IMR-90 (cell line): ENCODE results near the gene SLC37A1. TPM values are rescaled to one million over a fixed set of nuclear protein-coding genes. Genes with fewer than 3 reads are reported as not detected.

ENCODE experiments used
- ATAC-seq: fragments of 200-7000 bp; cut with Tn5 transposase; 2 replicates; pipeline ENCODE4 v1.9.1; 2020; ENCODE audit warnings: low read depth, mild to moderate bottlenecking, moderate library complexity
- BruUV-seq: library from RNA; stranded (reverse); fragments of 400-500 nt; replicated peaks from 2 replicates; lab custom pipeline; 2021; lab: Mats Ljungman, UMichigan
- CTCF ChIA-PET: fragments of 300-600 bp; formaldehyde crosslinking; extraction: SDS; loops from one replicate; lab custom pipeline; 2021; ENCODE audit warnings: antibody characterized with exemption; lab: Yijun Ruan, JAX
- POLR2A ChIA-PET: fragments of 300-600 bp; sonication (Branson Sonifier 250); formaldehyde crosslinking; loops from one replicate; lab custom pipeline; 2022; ENCODE audit warnings: antibody characterized with exemption; ENCODE audit not compliant: unreplicated experiment; lab: Charles Lee
- DNase-seq: peaks from one replicate; pipeline ENCODE4 v3.0.0; 2013
- H2AFZ ChIP-seq: replicated peaks from 2 replicates; pipeline ENCODE3; 2013; ENCODE audit warnings: low read length, mild to moderate bottlenecking; ENCODE audit not compliant: poor library complexity
- H2AK5ac ChIP-seq: 2 replicates; pipeline ENCODE4 v1.6.1; 2013; ENCODE audit warnings: low read depth, low read length, inconsistent platforms
- H2AK9ac ChIP-seq: replicated peaks from 2 replicates; pipeline ENCODE3; 2013; ENCODE audit warnings: mild to moderate bottlenecking, low read depth, low read length, moderate library complexity; ENCODE audit not compliant: poor library complexity
- H2BK120ac ChIP-seq: 2 replicates; pipeline ENCODE4 v1.6.1; 2013; ENCODE audit warnings: low read depth, low read length, inconsistent platforms
- H2BK15ac ChIP-seq: 3 replicates; pipeline ENCODE4 v1.6.1; 2013; ENCODE audit warnings: low read depth, low read length, inconsistent platforms
- H2BK20ac ChIP-seq: 2 replicates; pipeline ENCODE4 v1.6.1; 2013; ENCODE audit warnings: low read depth, mild to moderate bottlenecking, inconsistent platforms, low read length, moderate library complexity
- H2BK5ac ChIP-seq: 2 replicates; pipeline ENCODE4 v1.6.1; 2013; ENCODE audit warnings: mild to moderate bottlenecking, low read depth, low read length, inconsistent platforms; ENCODE audit not compliant: poor library complexity, severe bottlenecking
- H3K14ac ChIP-seq: replicated peaks from 2 replicates; pipeline ENCODE4 v1.6.1; 2013; ENCODE audit warnings: low read depth, low read length, inconsistent platforms
- H3K18ac ChIP-seq: 2 replicates; pipeline ENCODE4 v1.6.1; 2013; ENCODE audit warnings: low read depth, low read length, control low read depth
- H3K23ac ChIP-seq: 2 replicates; pipeline ENCODE4 v1.6.1; 2013; ENCODE audit warnings: low read depth, low read length, inconsistent platforms
- H3K27ac ChIP-seq: 2 replicates; pipeline ENCODE4 v1.5.1; 2013; ENCODE audit warnings: mild to moderate bottlenecking, control low read depth, low read length; ENCODE audit not compliant: insufficient read depth
- H3K27me3 ChIP-seq: 2 replicates; pipeline ENCODE4 v1.6.1; 2013; ENCODE audit warnings: low read length; ENCODE audit not compliant: control insufficient read depth, insufficient read depth
- H3K36me3 ChIP-seq: 2 replicates; pipeline ENCODE4 v1.6.1; 2013; ENCODE audit warnings: low read length, mixed read lengths; ENCODE audit not compliant: control insufficient read depth, insufficient read depth
- H3K4ac ChIP-seq: 2 replicates; pipeline ENCODE4 v1.6.1; 2013; ENCODE audit warnings: low read depth, low read length, inconsistent platforms
- H3K4me1 ChIP-seq: 2 replicates; pipeline ENCODE4 v1.6.1; 2013; ENCODE audit warnings: low read length, mixed read lengths; ENCODE audit not compliant: control insufficient read depth, insufficient read depth
- H3K4me2 ChIP-seq: 2 replicates; pipeline ENCODE4 v1.6.1; 2013; ENCODE audit warnings: low read depth, mild to moderate bottlenecking, control low read depth, low read length, moderate library complexity
- H3K4me3 ChIP-seq: 2 replicates; pipeline ENCODE4 v1.5.1; 2013; ENCODE audit warnings: low read depth, mild to moderate bottlenecking, control low read depth, low read length, moderate library complexity; ENCODE audit not compliant: insufficient read depth
- H3K56ac ChIP-seq: 2 replicates; pipeline ENCODE4 v1.6.1; 2013; ENCODE audit warnings: low read length, inconsistent platforms; ENCODE audit not compliant: insufficient read depth; ENCODE audit errors: extremely low read depth
- H3K79me1 ChIP-seq, 2 experiments: 2 replicates each; pipeline ENCODE4 v1.6.1; 2013; ENCODE audit warnings: low read length in 2 of 2, inconsistent platforms in 1 of 2, low read depth in 1 of 2
- H3K9ac ChIP-seq: 2 replicates; pipeline ENCODE4 v1.6.1; 2013; ENCODE audit warnings: low read depth, low read length, control low read depth
- H3K9me1 ChIP-seq: 2 replicates; pipeline ENCODE4 v1.6.1; 2013; ENCODE audit warnings: low read length, inconsistent platforms; ENCODE audit not compliant: insufficient read depth
- H3K9me3 ChIP-seq: 2 replicates; pipeline ENCODE4 v1.6.1; 2013; ENCODE audit warnings: low read length; ENCODE audit not compliant: control insufficient read depth, insufficient read depth
- H4K20me1 ChIP-seq: 2 replicates; pipeline ENCODE4 v1.6.1; 2013; ENCODE audit warnings: low read length, inconsistent platforms; ENCODE audit not compliant: insufficient read depth
- H4K5ac ChIP-seq: 2 replicates; pipeline ENCODE4 v1.6.1; 2013; ENCODE audit warnings: mild to moderate bottlenecking, low read depth, low read length, control low read depth
- H4K8ac ChIP-seq, 2 experiments: 2 replicates each; pipeline ENCODE4 v1.6.1; 2013; ENCODE audit warnings: low read depth in 2 of 2, low read length in 2 of 2, control low read depth in 1 of 2, inconsistent platforms in 1 of 2
- H4K91ac ChIP-seq: 2 replicates; pipeline ENCODE4 v1.6.1; 2013; ENCODE audit warnings: low read depth, low read length, inconsistent platforms; ENCODE audit not compliant: insufficient read depth
- BHLHE40 ChIP-seq: fragments of 150-350 bp; IDR thresholded peaks from 2 replicates; pipeline ENCODE4 v1.6.1; 2016; ENCODE audit warnings: mild to moderate bottlenecking, low read depth, low read length
- ELK1 ChIP-seq: fragments of 150-350 bp; IDR thresholded peaks from 2 replicates; pipeline ENCODE4 v1.6.1; 2016; ENCODE audit warnings: low read depth, mild to moderate bottlenecking, low read length, moderate library complexity, borderline replicate concordance
- USF2 ChIP-seq: fragments of 150-350 bp; IDR thresholded peaks from 2 replicates; pipeline ENCODE4 v1.6.1; 2017; ENCODE audit warnings: mild to moderate bottlenecking, antibody characterized with exemption, low read length, low read depth
- WGBS, 2 experiments: methylation state at CpG; one replicate each; pipeline versions ENCODE4 v1.1.5 to v1.1.7; 2013; ENCODE audit warnings: missing lambda C conversion rate in 2 of 2; ENCODE audit not compliant: insufficient read length in 1 of 2; ENCODE audit errors: extremely low coverage in 2 of 2; 5-methylcytosine and 5-hydroxymethylcytosine counted together
- dilution Hi-C: fragments of 300-500 bp; cut with HindIII; formaldehyde crosslinking; loops from one replicate; pipeline ENCODE4 v1.14.3; 2018; ENCODE audit warnings: low sequenced_read_pairs; ENCODE audit not compliant: unreplicated experiment
- in situ Hi-C: fragments of 300-500 bp; cut with MboI; formaldehyde crosslinking; loops from 3 replicates; pipeline ENCODE4 v1.14.3; 2019; ENCODE audit warnings: low sequenced_read_pairs, inconsistent platforms, mixed read lengths
- intact Hi-C: fragments of 100-400 bp; cut with micrococcal nuclease; formaldehyde crosslinking; loops from 2 replicates; pipeline ENCODE4 v1.10.0; 2022
- polyA plus RNA-seq, 3 experiments: library from polyadenylated mRNA; depleted of rRNA; stranded (reverse); fragments of >200 nt; gene quantifications; 2 replicates each; pipeline ENCODE4 v1.2.3, GENCODE V29; 2012; ENCODE audit warnings: low replicate concordance in 1 of 3
- total RNA-seq: library from RNA; depleted of rRNA; stranded (reverse); fragments of >200 nt; gene quantifications from 2 replicates; pipeline ENCODE4 v1.2.3, GENCODE V29; 2012

SLC37A1 gene
- total and polyA plus RNA-seq, 2 of the 4 experiments (the other 2 are of a cell fraction), result 0.36 to 0.48 TPM

GRCh38 chr21:42466700-42467099 is 47.0 kb upstream of the SLC37A1 start:
- Histone ChIP-seq H2BK20ac (no peak overlapping the region), H4K5ac (no peak overlapping the region), H3K4me3 (no peak overlapping the region), H3K23ac (no peak overlapping the region), H3K27ac (no peak overlapping the region), H3K9ac (no peak overlapping the region), H3K4me2 (no peak overlapping the region), H3K27me3 (peaks cover 6% of the 10 kb centered on the region), H2AK9ac (no peak overlapping the region), H4K8ac (no peak overlapping the region), H3K4me1 (no peaks in the 10 kb centered on the region), H4K91ac (no peak overlapping the region), H2AK5ac (no peak overlapping the region), H3K36me3 (no peaks in the 10 kb centered on the region), H3K56ac (no peak overlapping the region), H4K20me1 (no peaks in the 10 kb centered on the region), H3K18ac (no peak overlapping the region), H3K4ac (no peak overlapping the region), H2BK120ac (no peak overlapping the region), H2AFZ (no peak overlapping the region), H3K79me1 (no peaks in the 10 kb centered on the region), H3K9me1 (no peaks in the 10 kb centered on the region), H3K14ac (no peak overlapping the region), H2BK15ac (no peak overlapping the region), H2BK5ac (no peak overlapping the region), H3K9me3 (no peaks in the 10 kb centered on the region)
- WGBS, 2 experiments, result 60% methylated on average over 2 of the region's 10 CpGs; no CpG with 5 or more reads in 1 of the 2 experiments
- dilution Hi-C loops (no loop called here), in situ Hi-C loops (no loop called here), intact Hi-C loops (no loop called here)
- POLR2A ChIA-PET, result no interaction called here
- DNase-seq (no peak), ATAC-seq (no peak)
- TF ChIP-seq ELK1, result no peak
- no peak for TF ChIP-seq BHLHE40
- TF ChIP-seq USF2, result no peak
- CTCF ChIA-PET, result no interaction called here
- BruUV-seq, result no TSS peak
